Measurements from ENCODE around the gene CLIP2. TPM values are rescaled to one million over a fixed set of nuclear protein-coding genes. Genes with fewer than 3 reads are reported as not detected.
"Not testable (repeated sequence)": the region's sequence is repeated elsewhere in the genome, so short reads cannot be mapped to it uniquely, and the experiment has no call there.

The CLIP2 gene
- total and polyA plus RNA-seq, 2 donors from 2014 or later = 5.8 to 19.1 TPM

DNA sequence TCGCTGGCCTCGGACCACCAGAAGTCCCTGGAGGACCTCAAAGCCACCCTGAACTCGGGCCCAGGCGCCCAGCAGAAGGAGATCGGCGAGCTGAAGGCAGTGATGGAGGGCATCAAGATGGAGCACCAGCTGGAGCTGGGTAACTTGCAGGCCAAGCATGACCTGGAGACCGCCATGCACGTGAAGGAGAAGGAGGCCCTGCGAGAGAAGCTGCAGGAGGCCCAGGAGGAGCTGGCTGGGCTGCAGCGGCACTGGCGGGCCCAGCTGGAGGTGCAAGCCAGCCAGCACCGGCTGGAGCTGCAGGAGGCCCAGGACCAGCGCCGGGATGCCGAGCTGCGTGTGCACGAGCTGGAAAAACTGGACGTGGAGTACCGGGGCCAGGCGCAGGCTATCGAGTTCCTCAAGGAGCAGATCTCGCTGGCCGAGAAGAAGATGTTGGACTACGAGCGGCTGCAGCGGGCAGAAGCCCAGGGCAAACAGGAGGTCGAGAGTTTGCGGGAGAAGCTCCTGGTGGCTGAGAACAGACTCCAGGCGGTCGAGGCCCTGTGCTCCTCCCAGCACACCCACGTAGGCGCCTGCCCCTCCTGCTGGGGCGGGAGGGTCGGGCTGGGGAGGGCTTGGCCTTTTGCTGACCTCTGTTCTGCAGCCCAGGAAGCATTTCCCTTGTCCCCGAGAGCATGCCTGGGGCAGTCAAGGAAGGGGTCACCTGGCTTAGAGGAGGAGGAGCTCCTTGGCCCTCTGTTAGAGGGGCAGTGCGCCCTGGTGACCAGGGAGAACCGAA, 87.2 kb downstream of the CLIP2 start:
- TF ChIP-seq, protein P1, sequence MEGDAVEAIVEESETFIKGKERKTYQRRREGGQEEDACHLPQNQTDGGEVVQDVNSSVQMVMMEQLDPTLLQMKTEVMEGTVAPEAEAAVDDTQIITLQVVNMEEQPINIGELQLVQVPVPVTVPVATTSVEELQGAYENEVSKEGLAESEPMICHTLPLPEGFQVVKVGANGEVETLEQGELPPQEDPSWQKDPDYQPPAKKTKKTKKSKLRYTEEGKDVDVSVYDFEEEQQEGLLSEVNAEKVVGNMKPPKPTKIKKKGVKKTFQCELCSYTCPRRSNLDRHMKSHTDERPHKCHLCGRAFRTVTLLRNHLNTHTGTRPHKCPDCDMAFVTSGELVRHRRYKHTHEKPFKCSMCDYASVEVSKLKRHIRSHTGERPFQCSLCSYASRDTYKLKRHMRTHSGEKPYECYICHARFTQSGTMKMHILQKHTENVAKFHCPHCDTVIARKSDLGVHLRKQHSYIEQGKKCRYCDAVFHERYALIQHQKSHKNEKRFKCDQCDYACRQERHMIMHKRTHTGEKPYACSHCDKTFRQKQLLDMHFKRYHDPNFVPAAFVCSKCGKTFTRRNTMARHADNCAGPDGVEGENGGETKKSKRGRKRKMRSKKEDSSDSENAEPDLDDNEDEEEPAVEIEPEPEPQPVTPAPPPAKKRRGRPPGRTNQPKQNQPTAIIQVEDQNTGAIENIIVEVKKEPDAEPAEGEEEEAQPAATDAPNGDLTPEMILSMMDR (IDR thresholded peaks at IDR 0.05; ENCODE audit: borderline replicate concordance, extremely low read depth, insufficient read depth) = no peak
- FAIRE-seq = no peak
- intact Hi-C loops (cut with DNase I) = no loop called here

DNA sequence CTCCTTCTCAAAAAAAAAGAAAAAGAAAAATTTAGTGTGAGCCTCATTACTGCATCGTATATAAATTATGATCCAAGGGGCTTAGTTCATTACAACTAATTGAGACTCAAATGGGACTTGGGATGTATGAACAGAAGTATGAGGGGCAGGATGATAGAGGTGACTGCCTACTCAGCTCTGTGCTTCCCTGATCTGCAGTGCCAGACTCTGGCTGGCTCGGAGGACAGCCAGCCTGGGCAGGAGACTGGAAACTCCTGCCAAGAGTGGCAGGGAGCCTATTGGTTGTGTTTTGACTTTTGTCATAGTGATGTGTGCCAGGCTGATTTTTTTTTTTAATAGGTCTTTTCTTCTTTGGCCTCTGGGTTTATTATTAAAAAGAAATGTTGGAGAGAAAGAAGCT, 90.7 kb downstream of the CLIP2 start:
- TF ChIP-seq, protein P1 (IDR thresholded peaks at IDR 0.05; ENCODE audit: borderline replicate concordance, extremely low read depth, insufficient read depth) = no peak
- Histone ChIP-seq H3K27ac (ENCODE audit: low read depth in 2 of 2, low read length in 2 of 2) (no peak overlapping the region), H3K27me3 (ENCODE audit: control insufficient read depth, insufficient read depth, low read length) (no peaks in the 10 kb centered on the region), H3K9me3 (ENCODE audit: control insufficient read depth in 2 of 3, insufficient read depth in 1 of 3, low read length in 3 of 3) (no peaks in the 10 kb centered on the region), H3K4me3 (ENCODE audit: low read length in 3 of 3) (no peak overlapping the region), H3K4me1 (ENCODE audit: control insufficient read depth in 2 of 3, insufficient read depth in 2 of 3, low read depth in 1 of 3, low read length in 3 of 3) (peaks cover 0 to 3% (median 0%) of the 10 kb centered on the region in 3 donors), H3K36me3 (ENCODE audit: control insufficient read depth in 2 of 3, insufficient read depth in 3 of 3, low read length in 3 of 3) (no peaks in the 10 kb centered on the region), H3K9ac (ENCODE audit: low read length in 3 of 3) (no peak overlapping the region)
- intact Hi-C loops (cut with DNase I) = no loop called here
- DNase-seq (no peak), FAIRE-seq (no peak)

More for the DNA sequence above, 87.2 kb downstream of the CLIP2 start:
- Histone ChIP-seq H3K27ac (ENCODE audit: low read depth in 2 of 2, low read length in 2 of 2) (no peak overlapping the region), H3K27me3 (ENCODE audit: control insufficient read depth, insufficient read depth, low read length) (no peaks in the 10 kb centered on the region), H3K4me3 (ENCODE audit: low read length in 3 of 3) (no peak overlapping the region), H3K9ac (ENCODE audit: low read length in 3 of 3) (no peak overlapping the region), H3K4me1 (ENCODE audit: control insufficient read depth in 2 of 3, insufficient read depth in 2 of 3, low read depth in 1 of 3, low read length in 3 of 3) (peaks cover 0 to 7% (median 5%) of the 10 kb centered on the region in 3 donors), H3K9me3 (ENCODE audit: control insufficient read depth in 2 of 3, insufficient read depth in 1 of 3, low read length in 3 of 3) (no peaks in the 10 kb centered on the region), H3K36me3 (ENCODE audit: control insufficient read depth in 2 of 3, insufficient read depth in 3 of 3, low read length in 3 of 3) (no peaks in the 10 kb centered on the region)
- no peak for DNase-seq

DNA sequence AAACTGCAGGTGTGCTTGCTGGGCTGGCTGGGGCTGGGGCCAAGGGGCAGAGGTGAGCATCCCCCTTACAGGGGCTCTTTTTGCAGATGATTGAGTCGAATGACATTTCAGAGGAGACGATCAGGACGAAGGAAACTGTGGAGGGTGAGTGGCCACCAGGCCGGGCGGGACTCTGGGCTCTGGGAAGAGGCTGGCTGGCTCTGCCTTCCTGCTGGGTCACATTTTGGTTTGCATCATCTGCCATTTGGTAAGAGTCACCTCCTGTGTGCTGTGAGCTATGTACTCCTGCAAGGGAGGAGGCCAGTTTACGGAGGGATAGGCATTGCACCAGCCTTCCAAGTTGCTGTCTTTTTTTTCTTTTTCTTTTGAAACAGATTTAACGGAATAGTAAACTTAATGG, 91.5 kb downstream of the CLIP2 start:
- DNase-seq = no peak
- H3K4me3 ChIP-seq (ENCODE audit: low read length in 3 of 3) = no peak overlapping the region
- H3K9me3 ChIP-seq (ENCODE audit: control insufficient read depth in 2 of 3, insufficient read depth in 1 of 3, low read length in 3 of 3) = no peaks in the 10 kb centered on the region
- TF ChIP-seq, protein P1 (IDR thresholded peaks at IDR 0.05; ENCODE audit: borderline replicate concordance, extremely low read depth, insufficient read depth) = no peak
- intact Hi-C loops (cut with DNase I) = no loop called here
- no peak for FAIRE-seq
- no peaks in the 10 kb centered on the region for H3K36me3 ChIP-seq (ENCODE audit: control insufficient read depth in 2 of 3, insufficient read depth in 3 of 3, low read length in 3 of 3)
- H3K9ac ChIP-seq (ENCODE audit: low read length in 3 of 3) = no peak overlapping the region
- H3K27ac ChIP-seq (ENCODE audit: low read depth in 2 of 2, low read length in 2 of 2) = no peak overlapping the region
- peaks cover 0 to 3% (median 0%) of the 10 kb centered on the region in 3 donors for H3K4me1 ChIP-seq (ENCODE audit: control insufficient read depth in 2 of 3, insufficient read depth in 2 of 3, low read depth in 1 of 3, low read length in 3 of 3)
- H3K27me3 ChIP-seq (ENCODE audit: control insufficient read depth, insufficient read depth, low read length) = no peaks in the 10 kb centered on the region

DNA sequence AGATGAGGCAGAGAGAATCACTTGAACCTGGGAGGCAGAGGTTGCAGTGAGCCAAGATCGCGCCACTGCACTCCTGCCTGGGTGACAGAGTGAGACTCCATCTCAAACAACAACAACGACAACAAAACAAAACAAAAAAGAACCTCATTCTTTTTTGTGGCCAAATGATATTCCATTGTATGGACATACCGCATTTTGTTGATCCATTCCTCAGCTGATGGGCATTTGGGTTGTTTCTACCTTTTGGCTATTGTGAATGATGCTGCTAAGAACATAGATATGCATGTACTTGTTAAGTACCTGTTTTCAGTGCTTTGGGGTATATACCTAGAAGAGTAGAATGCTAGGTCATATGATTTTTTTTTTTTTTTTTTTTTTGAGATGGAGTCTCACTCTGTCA, 94.9 kb downstream of the CLIP2 start:
- H3K27me3 ChIP-seq (ENCODE audit: control insufficient read depth, insufficient read depth, low read length); H3K27ac ChIP-seq (ENCODE audit: low read depth in 2 of 2, low read length in 2 of 2); H3K4me3 ChIP-seq (ENCODE audit: low read length in 3 of 3); DNase-seq; H3K9ac ChIP-seq (ENCODE audit: low read length in 3 of 3); H3K4me1 ChIP-seq (ENCODE audit: control insufficient read depth in 2 of 3, insufficient read depth in 2 of 3, low read depth in 1 of 3, low read length in 3 of 3); intact Hi-C loops (cut with DNase I); FAIRE-seq; H3K9me3 ChIP-seq (ENCODE audit: control insufficient read depth in 2 of 3, insufficient read depth in 1 of 3, low read length in 3 of 3); H3K36me3 ChIP-seq (ENCODE audit: control insufficient read depth in 2 of 3, insufficient read depth in 3 of 3, low read length in 3 of 3): not testable (repeated sequence)

DNA sequence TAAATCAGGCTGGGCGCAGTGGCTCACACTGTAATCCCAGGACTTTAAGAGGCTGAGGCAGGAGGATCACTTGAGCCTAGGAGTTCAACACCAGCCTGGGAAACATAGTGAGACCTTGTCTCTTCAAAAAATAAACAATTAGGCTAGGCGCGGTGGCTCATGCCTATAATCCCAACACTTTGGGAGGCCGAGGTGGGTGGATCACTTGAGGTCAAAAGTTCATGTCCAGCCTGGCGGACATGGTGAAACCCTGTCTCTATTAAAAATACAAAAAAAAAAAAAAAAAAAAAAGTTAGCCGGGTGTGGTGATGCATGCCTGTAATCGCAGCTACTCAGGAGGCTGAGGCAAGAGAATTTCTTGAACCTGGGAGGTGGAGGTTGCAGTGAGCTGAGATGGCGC, 95.6 kb downstream of the CLIP2 start:
- H3K9ac ChIP-seq (ENCODE audit: low read length in 3 of 3); H3K27ac ChIP-seq (ENCODE audit: low read depth in 2 of 2, low read length in 2 of 2); H3K36me3 ChIP-seq (ENCODE audit: control insufficient read depth in 2 of 3, insufficient read depth in 3 of 3, low read length in 3 of 3); intact Hi-C loops (cut with DNase I); H3K27me3 ChIP-seq (ENCODE audit: control insufficient read depth, insufficient read depth, low read length); H3K9me3 ChIP-seq (ENCODE audit: control insufficient read depth in 2 of 3, insufficient read depth in 1 of 3, low read length in 3 of 3); H3K4me1 ChIP-seq (ENCODE audit: control insufficient read depth in 2 of 3, insufficient read depth in 2 of 3, low read depth in 1 of 3, low read length in 3 of 3); FAIRE-seq; DNase-seq; H3K4me3 ChIP-seq (ENCODE audit: low read length in 3 of 3): not testable (repeated sequence)

Measured in kidney (tissue), 14 donors.